ENCODE data around the gene CD74. TPM values are rescaled to one million over a fixed set of nuclear protein-coding genes. Genes with fewer than 3 reads are reported as not detected.

Gene CD74
- total and polyA plus RNA-seq, 2 of the 13 experiments (the other 11 are each of a cell fraction or from before 2014, with no cell fraction given), result 34.1 to 84.4 TPM

GRCh38 chr5:150436141-150436680 lies 23.5 kb upstream of the CD74 start (continued):
- no peak for TF ChIP-seq ZKSCAN1 (IDR thresholded peaks at IDR 0.05; ENCODE audit: low read length)
- peak; percentile 82 for TF ChIP-seq RFXAP (CRISPR knock-in tag; IDR thresholded peaks at IDR 0.05; ENCODE audit: borderline replicate concordance)
- no peak for TF ChIP-seq NR0B2 (CRISPR knock-in tag; IDR thresholded peaks at IDR 0.05)
- TF ChIP-seq SOX13 (IDR thresholded peaks at IDR 0.05), result no peak
- no peak for TF ChIP-seq SOX13 (CRISPR knock-in tag; conservative IDR thresholded peaks at IDR 0.05 in 1 of 2, IDR thresholded peaks at IDR 0.05 in 1 of 2)
- no peak for TF ChIP-seq RBM22 (optimal IDR thresholded peaks at IDR 0.05; ENCODE audit: low read length)
- no peak for TF ChIP-seq ZZZ3 (CRISPR knock-in tag; IDR thresholded peaks at IDR 0.05; ENCODE audit: borderline replicate concordance)
- no peak for TF ChIP-seq RORA (CRISPR knock-in tag; IDR thresholded peaks at IDR 0.05)
- peak; percentile 41; the same call in 1 of the 2 replicates for TF ChIP-seq GABPB1 (CRISPR knock-in tag; IDR thresholded peaks at IDR 0.05)
- peak; percentile 18; the same call in 1 of the 2 replicates for TF ChIP-seq NR2F2 (IDR thresholded peaks at IDR 0.05; ENCODE audit: borderline replicate concordance, low read depth)
- 0 out of 2 replicates have a peak, but pooled peaks have one; percentile 17 for TF ChIP-seq ZNF574 (CRISPR knock-in tag; IDR thresholded peaks at IDR 0.05)
- peak; percentile 16; the same call in 1 of the 2 replicates for TF ChIP-seq HOXA3 (CRISPR knock-in tag; IDR thresholded peaks at IDR 0.05)
- peak; percentile 12; the same call in 1 of the 2 replicates for TF ChIP-seq ZNF687 (CRISPR knock-in tag; IDR thresholded peaks at IDR 0.05)
- 0 out of 4 replicates have a peak, but pooled peaks of 1 of the 2 experiments have one; percentile 37 for TF ChIP-seq HMGXB4 (CRISPR knock-in tag; IDR thresholded peaks at IDR 0.05; ENCODE audit: borderline replicate concordance in 1 of 2, low read depth in 1 of 2)
- TF ChIP-seq ATF3 (CRISPR knock-in tag; IDR thresholded peaks at IDR 0.05), result no peak
- TF ChIP-seq CTCF (CRISPR knock-in tag; IDR thresholded peaks at IDR 0.05), result peak; percentile 95
- TF ChIP-seq GATAD1 (CRISPR knock-in tag; IDR thresholded peaks at IDR 0.05), result 0 out of 2 replicates have a peak, but pooled peaks have one; percentile 23

All from HepG2 (cell line).